Endothelial cell of umbilical vein (primary cell): ENCODE measurements around the gene SLC44A2. TPM values are rescaled to one million over a fixed set of nuclear protein-coding genes. Genes with fewer than 3 reads are reported as not detected.

Experiments used
- BruUV-seq: library from RNA; stranded (reverse); fragments of 400-500 nt; replicated peaks from 2 replicates; lab custom pipeline; 2021; lab: Mats Ljungman, UMichigan
- CTCF ChIA-PET: fragments of 300-600, 350-600 bp; sonication (Branson Sonifier 250); formaldehyde crosslinking; loops from one replicate; lab custom pipeline; 2021; ENCODE audit warnings: antibody characterized with exemption, inconsistent platforms; lab: Charles Lee
- POLR2A ChIA-PET: fragments of 300-600, 350-600 bp; sonication (Branson Sonifier 250); formaldehyde crosslinking; loops from one replicate; lab custom pipeline; 2021; ENCODE audit warnings: antibody characterized with exemption, inconsistent platforms; lab: Charles Lee
- DNase-seq: peaks from one replicate; pipeline ENCODE4 v3.0.0-alpha.2; 2011; ENCODE audit warnings: low read depth, low spot score
- FAIRE-seq: peaks from 2 replicates; lab custom pipeline; 2011; peaks lifted over from hg19 to GRCh38; lab: Jason Lieb, UNC
- H2AFZ ChIP-seq: 2 replicates; pipeline ENCODE4 v1.6.0; 2012; ENCODE audit warnings: low read depth, low read length, control low read depth, inconsistent platforms
- H3K27ac ChIP-seq: 2 replicates; pipeline ENCODE4 v1.5.1; 2011; ENCODE audit warnings: low read depth, mild to moderate bottlenecking, control low read depth, low read length, moderate library complexity; ENCODE audit not compliant: insufficient read depth
- H3K27me3 ChIP-seq, 2 experiments: 2 replicates each; pipeline versions ENCODE4 v1.6.0 to v1.6.1; 2011; ENCODE audit warnings: low read length in 2 of 2, mixed read lengths in 1 of 2; ENCODE audit not compliant: control insufficient read depth in 2 of 2, insufficient read depth in 2 of 2
- H3K36me3 ChIP-seq, 2 experiments: 2 replicates in 1 of 2; 3 replicates in 1 of 2; pipeline ENCODE4 v1.5.1; 2011; ENCODE audit warnings: low read length in 2 of 2, mild to moderate bottlenecking in 1 of 2, moderate library complexity in 1 of 2; ENCODE audit not compliant: control insufficient read depth in 2 of 2, insufficient read depth in 2 of 2; ENCODE audit errors: extremely low read depth in 1 of 2
- H3K4me1 ChIP-seq: 3 replicates; pipeline ENCODE4 v1.5.1; 2011; ENCODE audit warnings: mild to moderate bottlenecking, low read length; ENCODE audit not compliant: control insufficient read depth, insufficient read depth; ENCODE audit errors: extremely low read depth
- H3K4me2 ChIP-seq: 2 replicates; pipeline ENCODE4 v1.6.1; 2011; ENCODE audit warnings: low read length, control low read depth, mixed read lengths; ENCODE audit not compliant: insufficient read depth
- H3K4me3 ChIP-seq, 3 experiments: fragments of 200-600 bp in 1 of 3; sonication (generic), shearing (Covaris generic) in 1 of 3; replicated peaks in 1 of 3; 2 replicates each; pipeline ENCODE4 v1.5.1; 2011 to 2016; ENCODE audit warnings: control low read depth in 3 of 3, low read length in 3 of 3, mild to moderate bottlenecking in 2 of 3, inconsistent platforms in 1 of 3, low read depth in 1 of 3, moderate library complexity in 1 of 3; ENCODE audit not compliant: insufficient read depth in 1 of 3
- H3K79me2 ChIP-seq: 2 replicates; pipeline ENCODE4 v1.6.0; 2012; ENCODE audit warnings: low read length, inconsistent platforms; ENCODE audit not compliant: control insufficient read depth, insufficient read depth
- H3K9ac ChIP-seq: replicated peaks from 2 replicates; pipeline ENCODE3; 2011; ENCODE audit warnings: low read length, control low read depth; ENCODE audit not compliant: insufficient read depth; ENCODE audit errors: extremely low read depth
- H3K9me1 ChIP-seq: replicated peaks from 3 replicates; pipeline ENCODE4 v1.6.0; 2011; ENCODE audit warnings: mild to moderate bottlenecking, low read length; ENCODE audit not compliant: control insufficient read depth, insufficient read depth; ENCODE audit errors: extremely low read depth
- H3K9me3 ChIP-seq: replicated peaks from 2 replicates; pipeline ENCODE4 v1.5.1; 2012; ENCODE audit warnings: low read length, inconsistent platforms; ENCODE audit not compliant: control insufficient read depth, insufficient read depth
- H4K20me1 ChIP-seq: replicated peaks from 2 replicates; pipeline ENCODE3; 2011; ENCODE audit warnings: mild to moderate bottlenecking, low read length; ENCODE audit not compliant: control insufficient read depth, insufficient read depth; ENCODE audit errors: extremely low read depth
- EZH2 ChIP-seq: IDR thresholded peaks from 2 replicates; pipeline ENCODE4 v1.6.1; 2012; ENCODE audit warnings: borderline replicate concordance, low read depth, mild to moderate bottlenecking, moderate library complexity, low read length, inconsistent platforms; ENCODE audit not compliant: severe bottlenecking
- FOS ChIP-seq: IDR thresholded peaks from 2 replicates; pipeline ENCODE4 v1.6.1; 2011; ENCODE audit warnings: mild to moderate bottlenecking, low read length, moderate library complexity, borderline replicate concordance; ENCODE audit not compliant: insufficient read depth
- GATA2 ChIP-seq: IDR thresholded peaks from 2 replicates; pipeline ENCODE4 v1.7.0; 2011; ENCODE audit warnings: low read depth, mild to moderate bottlenecking, moderate library complexity, mixed read lengths, low read length; ENCODE audit not compliant: insufficient read length, insufficient read depth
- JUN ChIP-seq: IDR thresholded peaks from 2 replicates; pipeline ENCODE4 v1.6.1; 2011; ENCODE audit warnings: borderline replicate concordance, low read depth; ENCODE audit not compliant: insufficient read length, insufficient read depth
- MYC ChIP-seq: IDR thresholded peaks from one replicate; pipeline ENCODE4 v1.6.1; 2011; ENCODE audit warnings: mild to moderate bottlenecking, low read depth, low read length
- POLR2A ChIP-seq: IDR thresholded peaks from 2 replicates; pipeline ENCODE4 v1.6.1; 2012; ENCODE audit warnings: low read depth, mild to moderate bottlenecking, control low read depth, low read length
- POLR2AphosphoS5 ChIP-seq: IDR thresholded peaks from 2 replicates; pipeline ENCODE4 v1.6.1; 2012; ENCODE audit warnings: low read depth, mild to moderate bottlenecking, control low read depth, low read length, moderate library complexity; ENCODE audit not compliant: insufficient read depth
- dilution Hi-C: fragments of 300-500 bp; cut with MboI; formaldehyde crosslinking; loops from one replicate; pipeline ENCODE4 v1.15.0; 2019; ENCODE audit warnings: low sequenced_read_pairs; ENCODE audit not compliant: extremely low pct_ligation_motif_present
- intact Hi-C: fragments of 100-400 bp; cut with micrococcal nuclease; formaldehyde crosslinking; loops from one replicate; pipeline ENCODE4 v1.10.0; 2022
- polyA plus RNA-seq, 4 experiments: library from polyadenylated mRNA; depleted of rRNA in 3 of 4; stranded (reverse) in 3 of 4; unstranded in 1 of 4; fragments of >200 nt; gene quantifications; 2 replicates each; pipeline versions ENCODE4 v1.2.1 to v1.2.3, GENCODE V29; 2011 to 2012; ENCODE audit warnings: missing spikeins in 1 of 4
- total RNA-seq: library from RNA; stranded (reverse); gene quantifications from 2 replicates; pipeline ENCODE4 v1.2.3, GENCODE V29; 2021
- TF ChIP-seq, protein P1 (sequence below), 2 donors: IDR thresholded peaks; 1 replicate in 1 of 2; 2 replicates in 1 of 2; pipeline ENCODE4 v1.5.1; 2011; ENCODE audit warnings: low read length in 2 of 2, mild to moderate bottlenecking in 2 of 2, moderate library complexity in 2 of 2, control low read depth in 1 of 2, inconsistent platforms in 1 of 2, low read depth in 1 of 2; ENCODE audit not compliant: insufficient read depth in 1 of 2; ENCODE audit errors: extremely low read depth in 1 of 2
- TF ChIP-seq, protein P2 (sequence below): IDR thresholded peaks from 2 replicates; pipeline ENCODE4 v1.6.1; 2011; ENCODE audit not compliant: insufficient read depth, insufficient read length

Gene SLC44A2
- total and polyA plus RNA-seq, 2 donors (not counting 3 experiments of a cell fraction or from before 2014, with no cell fraction given): 97.7 to 130 TPM

DNA sequence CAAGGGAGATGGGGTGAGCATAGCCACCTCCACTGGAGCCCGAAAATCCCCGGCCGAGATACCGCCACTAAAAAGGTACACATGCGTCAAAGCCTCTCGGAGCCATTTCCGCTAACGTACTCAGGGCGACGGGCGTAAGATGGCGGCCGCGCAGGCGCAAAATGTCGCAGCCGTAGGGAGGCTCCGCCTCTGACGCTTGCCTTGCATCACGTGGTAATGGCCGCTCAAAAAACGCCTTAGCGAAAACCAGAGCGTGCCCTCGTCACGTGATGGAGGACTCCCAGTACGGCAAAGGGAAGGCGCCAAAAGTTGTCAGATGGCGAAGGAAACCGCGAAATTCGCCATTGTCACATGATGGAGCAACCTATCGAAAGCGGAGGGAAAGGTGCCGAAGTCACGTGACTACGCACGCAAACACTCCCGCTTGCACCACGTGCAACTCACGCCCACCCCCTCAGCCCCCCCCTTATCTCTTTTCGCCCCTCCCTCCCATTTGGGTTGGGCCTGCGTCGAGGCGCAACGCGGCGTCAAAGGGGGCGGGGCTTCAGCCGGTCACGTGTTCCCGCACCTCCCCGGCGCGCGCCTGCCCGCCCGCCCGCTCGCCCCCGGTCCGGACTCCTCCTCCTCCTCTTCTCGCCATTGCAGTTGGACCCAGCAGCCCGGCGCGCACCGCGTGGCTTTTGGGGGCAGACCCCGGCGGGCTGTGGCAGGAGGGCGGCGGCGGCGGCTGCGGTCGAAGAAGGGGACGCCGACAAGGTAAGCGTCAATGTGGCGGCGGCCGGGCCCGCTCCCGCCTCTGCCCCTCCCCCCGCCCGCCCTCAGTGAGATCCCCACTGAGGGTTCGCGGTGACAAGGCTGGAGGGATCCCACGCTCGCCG is 28.6 kb downstream of the SLC44A2 start, which contains the start of gene ILF3:
ILF3 (plus strand) TSS at position 615 of the 878 bp plus-strand sequence. CDS start 16,260 bp downstream, outside the sequence.
- Histone ChIP-seq H4K20me1 (peaks cover 6% of the 10 kb centered on the region), H3K4me1 (peaks cover 10% of the 10 kb centered on the region), H3K36me3 (peaks cover 0 to 2% of the 10 kb centered on the region in 2 experiments), H3K9me3 (no peaks in the 10 kb centered on the region), H3K9ac (peak within 1 kb of the TSS; percentile 96), H2AFZ (peak within 1 kb of the TSS; percentile 19), H3K9me1 (no peaks in the 10 kb centered on the region), H3K4me3 (peak within 1 kb of the TSS; percentile 94 to 99 (median 94)), H3K4me2 (peak within 1 kb of the TSS; percentile 79), H3K79me2 (peaks cover 48% of the 10 kb centered on the region), H3K27ac (peak within 1 kb of the TSS; percentile 78), H3K27me3 (no peaks in the 10 kb centered on the region)
- intact Hi-C loops: loop anchor here (1.0 to 5.0 kb wide), 3 partner anchors 41 to 152 kb away; partner anchors contain the start of gene KEAP1
- FAIRE-seq (peak; percentile 98), DNase-seq (peak; percentile 100)
- CTCF ChIA-PET: interaction anchor here (1.0 to 14.4 kb wide), 2 partner anchors 10 to 72 kb away, joined by 5 to 654 read pairs; no protein-coding TSS in a partner anchor
- dilution Hi-C loops: no loop called here
- BruUV-seq: no TSS peak
- POLR2A ChIA-PET: no interaction called here
- TF ChIP-seq, protein P1, sequence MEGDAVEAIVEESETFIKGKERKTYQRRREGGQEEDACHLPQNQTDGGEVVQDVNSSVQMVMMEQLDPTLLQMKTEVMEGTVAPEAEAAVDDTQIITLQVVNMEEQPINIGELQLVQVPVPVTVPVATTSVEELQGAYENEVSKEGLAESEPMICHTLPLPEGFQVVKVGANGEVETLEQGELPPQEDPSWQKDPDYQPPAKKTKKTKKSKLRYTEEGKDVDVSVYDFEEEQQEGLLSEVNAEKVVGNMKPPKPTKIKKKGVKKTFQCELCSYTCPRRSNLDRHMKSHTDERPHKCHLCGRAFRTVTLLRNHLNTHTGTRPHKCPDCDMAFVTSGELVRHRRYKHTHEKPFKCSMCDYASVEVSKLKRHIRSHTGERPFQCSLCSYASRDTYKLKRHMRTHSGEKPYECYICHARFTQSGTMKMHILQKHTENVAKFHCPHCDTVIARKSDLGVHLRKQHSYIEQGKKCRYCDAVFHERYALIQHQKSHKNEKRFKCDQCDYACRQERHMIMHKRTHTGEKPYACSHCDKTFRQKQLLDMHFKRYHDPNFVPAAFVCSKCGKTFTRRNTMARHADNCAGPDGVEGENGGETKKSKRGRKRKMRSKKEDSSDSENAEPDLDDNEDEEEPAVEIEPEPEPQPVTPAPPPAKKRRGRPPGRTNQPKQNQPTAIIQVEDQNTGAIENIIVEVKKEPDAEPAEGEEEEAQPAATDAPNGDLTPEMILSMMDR (IDR thresholded peaks at IDR 0.05; ENCODE audit: extremely low read depth in 1 of 2, insufficient read depth in 1 of 2, low read depth in 1 of 2, low read length in 2 of 2): no peak
- TF ChIP-seq GATA2: no peak
- TF ChIP-seq FOS: no peak
- TF ChIP-seq, protein P2, sequence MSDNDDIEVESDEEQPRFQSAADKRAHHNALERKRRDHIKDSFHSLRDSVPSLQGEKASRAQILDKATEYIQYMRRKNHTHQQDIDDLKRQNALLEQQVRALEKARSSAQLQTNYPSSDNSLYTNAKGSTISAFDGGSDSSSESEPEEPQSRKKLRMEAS: peak; percentile 99
- TF ChIP-seq EZH2: no peak
- TF ChIP-seq MYC: peak; percentile 90
- peak; percentile 92 for TF ChIP-seq POLR2A
- peak; percentile 83 for TF ChIP-seq POLR2AphosphoS5
- peak; percentile 6 for TF ChIP-seq JUN
